Activated CD4-positive, alpha-beta memory T cell treated with anti-CD3 and anti-CD28 coated beads for 36 hours (primary cell): ENCODE data around the gene FUBP3. TPM values are rescaled to one million over a fixed set of nuclear protein-coding genes. Genes with fewer than 3 reads are reported as not detected.

Experiments used
- CTCF ChIA-PET: fragments of 350-600 bp; sonication (Branson Sonifier 250); formaldehyde crosslinking; loops from one replicate; lab custom pipeline; 2021; ENCODE audit warnings: antibody characterized with exemption, inconsistent platforms; lab: Charles Lee
- POLR2A ChIA-PET: fragments of 350-600 bp; sonication (Branson Sonifier 250); formaldehyde crosslinking; loops from one replicate; lab custom pipeline; 2021; ENCODE audit warnings: antibody characterized with exemption; lab: Charles Lee
- DNase-seq: peaks from one replicate; pipeline ENCODE4 v3.0.0-alpha.2; 2020
- H3K27ac Mint-ChIP-seq: one replicate; pipeline ENCODE4 v1.8.0; 2021; ENCODE audit warnings: mixed read lengths
- H3K27me3 Mint-ChIP-seq: one replicate; pipeline ENCODE4 v1.8.0; 2021; ENCODE audit warnings: mixed read lengths
- H3K36me3 Mint-ChIP-seq: one replicate; pipeline ENCODE4 v1.8.0; 2021; ENCODE audit warnings: mixed read lengths
- H3K4me1 Mint-ChIP-seq: one replicate; pipeline ENCODE4 v1.8.0; 2021; ENCODE audit warnings: low read depth, mixed read lengths
- H3K4me3 Mint-ChIP-seq: one replicate; pipeline ENCODE4 v1.8.0; 2021; ENCODE audit warnings: mild to moderate bottlenecking, mixed read lengths
- H3K9me3 Mint-ChIP-seq: one replicate; pipeline ENCODE4 v1.8.0; 2021; ENCODE audit warnings: mixed read lengths
- intact Hi-C: fragments of 100-400 bp; cut with micrococcal nuclease; formaldehyde crosslinking; loops from one replicate; pipeline ENCODE4 v1.15.1; 2023
- total RNA-seq, 2 experiments: library from RNA; stranded (reverse); gene quantifications; one replicate each; pipeline ENCODE4 v1.2.3, GENCODE V29; 2021

The FUBP3 gene
- 10 to 100 TPM; 31.8 to 37.5 TPM for total RNA-seq

GRCh38 chr9:130578865-130579737 lies at the start of gene FUBP3:
FUBP3 (plus strand) TSS chr9:130579577; CDS start chr9:130579681, 104 bp downstream.
- H3K36me3 Mint-ChIP-seq, result peaks cover 2% of the 10 kb centered on the region
- peaks cover 40% of the 10 kb centered on the region for H3K4me1 Mint-ChIP-seq
- POLR2A ChIA-PET, result interaction anchor here (1.5 to 1.6 kb wide), 2 partner anchors 13 to 15 kb away, joined by 3 to 4 read pairs; no protein-coding TSS in a partner anchor
- intact Hi-C loops, result loop anchor here (5.0 kb wide), 1 partner anchor 337 kb away; no protein-coding TSS in a partner anchor
- peak; percentile 95 for DNase-seq
- no peaks in the 10 kb centered on the region for H3K27me3 Mint-ChIP-seq
- peak within 1 kb of the TSS; percentile 90 for H3K27ac Mint-ChIP-seq
- no peaks in the 10 kb centered on the region for H3K9me3 Mint-ChIP-seq
- peak within 1 kb of the TSS; percentile 85 for H3K4me3 Mint-ChIP-seq
- CTCF ChIA-PET, result interaction anchor here (0.6 to 1.1 kb wide), 2 partner anchors 365 to 467 kb away, joined by 3 to 5 read pairs; no protein-coding TSS in a partner anchor

GRCh38 chr9:130530938-130531337 lies 48.4 kb upstream of the FUBP3 start:
- H3K4me3 Mint-ChIP-seq, result no peak overlapping the region
- peaks cover 18% of the 10 kb centered on the region for H3K27me3 Mint-ChIP-seq
- ChIA-PET POLR2A (no interaction called here), CTCF (interaction anchor here (1.3 kb wide), 1 partner anchor 151 kb away, joined by 4 read pairs; no protein-coding TSS in a partner anchor)
- DNase-seq, result no peak
- intact Hi-C loops, result no loop called here
- peaks cover 2% of the 10 kb centered on the region for H3K4me1 Mint-ChIP-seq
- no peaks in the 10 kb centered on the region for H3K9me3 Mint-ChIP-seq
- no peaks in the 10 kb centered on the region for H3K36me3 Mint-ChIP-seq
- no peak overlapping the region for H3K27ac Mint-ChIP-seq

- no peaks in the 10 kb centered on the region for H3K36me3 Mint-ChIP-seq
- peaks cover 21% of the 10 kb centered on the region for H3K27me3 Mint-ChIP-seq
- intact Hi-C loops, result no loop called here
- H3K9me3 Mint-ChIP-seq, result no peaks in the 10 kb centered on the region
- no peak for DNase-seq
- H3K4me1 Mint-ChIP-seq, result peaks cover 3% of the 10 kb centered on the region
- POLR2A ChIA-PET, result no interaction called here
- H3K27ac Mint-ChIP-seq, result no peak overlapping the region
- CTCF ChIA-PET, result interaction anchor here (1.3 kb wide), 1 partner anchor 151 kb away, joined by 4 read pairs; no protein-coding TSS in a partner anchor
- H3K4me3 Mint-ChIP-seq, result no peak overlapping the region
Measured at GRCh38 chr9:130531670-130532069, 47.7 kb upstream of the FUBP3 start.

- ChIA-PET CTCF (no interaction called here), POLR2A (no interaction called here)
- no peak overlapping the region for H3K4me3 Mint-ChIP-seq
- no peak overlapping the region for H3K27ac Mint-ChIP-seq
- no peak for DNase-seq
- peaks cover 26% of the 10 kb centered on the region for H3K27me3 Mint-ChIP-seq
- intact Hi-C loops, result no loop called here
- H3K4me1 Mint-ChIP-seq, result peaks cover 4% of the 10 kb centered on the region
- H3K36me3 Mint-ChIP-seq, result no peaks in the 10 kb centered on the region
- H3K9me3 Mint-ChIP-seq, result no peaks in the 10 kb centered on the region
Measured at GRCh38 chr9:130532426-130533080, 46.8 kb upstream of the FUBP3 start.

GRCh38 chr9:130535818-130536521 lies 43.4 kb upstream of the FUBP3 start:
- ChIA-PET POLR2A (no interaction called here), CTCF (no interaction called here)
- H3K27ac Mint-ChIP-seq, result no peak overlapping the region
- H3K9me3 Mint-ChIP-seq, result no peaks in the 10 kb centered on the region
- H3K4me1 Mint-ChIP-seq, result peaks cover 7% of the 10 kb centered on the region
- H3K4me3 Mint-ChIP-seq, result no peak overlapping the region
- peaks cover 51% of the 10 kb centered on the region for H3K27me3 Mint-ChIP-seq
- DNase-seq, result no peak
- no peaks in the 10 kb centered on the region for H3K36me3 Mint-ChIP-seq
- intact Hi-C loops, result no loop called here

GRCh38 chr9:130536701-130537107 lies 42.7 kb upstream of the FUBP3 start:
- ChIA-PET POLR2A (no interaction called here), CTCF (no interaction called here)
- no peak overlapping the region for H3K27ac Mint-ChIP-seq
- peaks cover 54% of the 10 kb centered on the region for H3K27me3 Mint-ChIP-seq
- no peaks in the 10 kb centered on the region for H3K36me3 Mint-ChIP-seq
- peaks cover 7% of the 10 kb centered on the region for H3K4me1 Mint-ChIP-seq
- no peak for DNase-seq
- no peak overlapping the region for H3K4me3 Mint-ChIP-seq
- intact Hi-C loops, result no loop called here
- H3K9me3 Mint-ChIP-seq, result no peaks in the 10 kb centered on the region

GRCh38 chr9:130537346-130538050 lies 41.9 kb upstream of the FUBP3 start:
- no peaks in the 10 kb centered on the region for H3K9me3 Mint-ChIP-seq
- H3K36me3 Mint-ChIP-seq, result no peaks in the 10 kb centered on the region
- DNase-seq, result no peak
- ChIA-PET POLR2A (no interaction called here), CTCF (interaction anchor here (0.6 kb wide), 1 partner anchor 812 kb away, joined by 4 read pairs; no protein-coding TSS in a partner anchor)
- intact Hi-C loops, result no loop called here
- H3K4me3 Mint-ChIP-seq, result no peak overlapping the region
- peaks cover 56% of the 10 kb centered on the region for H3K27me3 Mint-ChIP-seq
- peaks cover 7% of the 10 kb centered on the region for H3K4me1 Mint-ChIP-seq
- no peak overlapping the region for H3K27ac Mint-ChIP-seq

- H3K4me1 Mint-ChIP-seq, result peaks cover 7% of the 10 kb centered on the region
- H3K27ac Mint-ChIP-seq, result no peak overlapping the region
- ChIA-PET CTCF (no interaction called here), POLR2A (no interaction called here)
- H3K36me3 Mint-ChIP-seq, result no peaks in the 10 kb centered on the region
- H3K4me3 Mint-ChIP-seq, result no peak overlapping the region
- H3K9me3 Mint-ChIP-seq, result no peaks in the 10 kb centered on the region
- DNase-seq, result no peak
- peaks cover 62% of the 10 kb centered on the region for H3K27me3 Mint-ChIP-seq
- intact Hi-C loops, result no loop called here
Measured at GRCh38 chr9:130539420-130540223, 39.8 kb upstream of the FUBP3 start.

GRCh38 chr9:130541533-130541932 lies 37.8 kb upstream of the FUBP3 start:
- no peaks in the 10 kb centered on the region for H3K36me3 Mint-ChIP-seq
- H3K4me3 Mint-ChIP-seq, result no peak overlapping the region
- peaks cover 4% of the 10 kb centered on the region for H3K4me1 Mint-ChIP-seq
- no peaks in the 10 kb centered on the region for H3K9me3 Mint-ChIP-seq
- CTCF ChIA-PET, result no interaction called here
- intact Hi-C loops, result no loop called here
- POLR2A ChIA-PET, result no interaction called here
- no peak overlapping the region for H3K27ac Mint-ChIP-seq
- no peak for DNase-seq
- H3K27me3 Mint-ChIP-seq, result peaks cover 50% of the 10 kb centered on the region

- ChIA-PET POLR2A (no interaction called here), CTCF (no interaction called here)
- H3K4me3 Mint-ChIP-seq, result no peak overlapping the region
- no peaks in the 10 kb centered on the region for H3K36me3 Mint-ChIP-seq
- DNase-seq, result no peak
- H3K4me1 Mint-ChIP-seq, result peaks cover 4% of the 10 kb centered on the region
- H3K27ac Mint-ChIP-seq, result no peak overlapping the region
- peaks cover 45% of the 10 kb centered on the region for H3K27me3 Mint-ChIP-seq
- H3K9me3 Mint-ChIP-seq, result no peaks in the 10 kb centered on the region
- intact Hi-C loops, result no loop called here
Measured at GRCh38 chr9:130542038-130542437, 37.3 kb upstream of the FUBP3 start.
